Tibial nerve (tissue), 4 donors: ENCODE data around the gene TGIF1. TPM values are rescaled to one million over a fixed set of nuclear protein-coding genes. Genes with fewer than 3 reads are reported as not detected.
"Not testable (repeated sequence)": the region's sequence is repeated elsewhere in the genome, so short reads cannot be mapped to it uniquely, and the experiment has no call there.

Experiments used
- DNase-seq, 2 donors: peaks; one replicate each; pipeline ENCODE4 v3.0.0-alpha.2; 2019; ENCODE audit warnings: low spot score in 2 of 2
- H3K27ac ChIP-seq, 4 donors: fragments of 200-600 bp; sonication (generic) in 3 of 4; one replicate each; pipeline ENCODE4 v1.5.1; 2017 to 2019; ENCODE audit warnings: mild to moderate bottlenecking in 1 of 4
- H3K27me3 ChIP-seq, 2 donors: fragments of 200-600 bp; sonication (generic) in 1 of 2; one replicate each; pipeline versions ENCODE4 v1.5.1 to v1.6.0; 2017 to 2019
- H3K36me3 ChIP-seq, 3 donors: fragments of 200-600 bp; sonication (generic); one replicate each; pipeline ENCODE4 v1.5.1; 2018 to 2019
- H3K4me1 ChIP-seq, 4 donors: fragments of 200-600 bp; sonication (generic) in 3 of 4; one replicate each; pipeline ENCODE4 v1.5.1; 2017 to 2019
- H3K4me3 ChIP-seq, 4 donors: fragments of 200-600 bp; sonication (generic) in 3 of 4; one replicate each; pipeline ENCODE4 v1.5.1; 2017 to 2019; ENCODE audit warnings: mild to moderate bottlenecking in 1 of 4, moderate library complexity in 1 of 4
- H3K9me3 ChIP-seq, 4 donors: fragments of 200-600 bp; sonication (generic) in 3 of 4; one replicate each; pipeline ENCODE4 v1.5.1; 2017 to 2019
- CTCF ChIP-seq, 5 experiments: fragments of 200-600 bp in 3 of 5; fragments of 450-650 bp in 2 of 5; sonication (generic) in 3 of 5; IDR thresholded peaks; one replicate each; pipeline ENCODE4 v1.5.1; 2016 to 2019; ENCODE audit warnings: antibody characterized with exemption in 5 of 5, mild to moderate bottlenecking in 3 of 5, moderate library complexity in 2 of 5
- EP300 ChIP-seq, 2 donors: sonication (generic); formaldehyde crosslinking; IDR thresholded peaks; one replicate each; pipeline ENCODE4 v1.6.1; 2017; ENCODE audit warnings: antibody characterized with exemption in 2 of 2, mild to moderate bottlenecking in 1 of 2
- POLR2A ChIP-seq, 2 donors: fragments of 450-650 bp; IDR thresholded peaks; one replicate each; pipeline ENCODE4 v1.6.1; 2017; ENCODE audit warnings: antibody characterized with exemption in 2 of 2, mild to moderate bottlenecking in 2 of 2, moderate library complexity in 2 of 2
- WGBS, 2 donors: methylation state at CpG; one replicate each; pipeline ENCODE4 v1.1.5; 2018; 5-methylcytosine and 5-hydroxymethylcytosine counted together
- total RNA-seq, 4 donors: library from RNA; depleted of rRNA; stranded (reverse); fragments of >200 nt; gene quantifications; one replicate each; pipeline ENCODE4 v1.1.0, GENCODE V29; 2016

Gene TGIF1
- total RNA-seq, 4 donors from 2014 or later = 59.2 to 86.1 (median 70.1) TPM

GRCh38 chr18:3468066-3468705 is 18.2 kb downstream of the TGIF1 start:
- Histone ChIP-seq H3K4me1 (peaks cover 0 to 7% (median 0%) of the 10 kb centered on the region in 4 donors), H3K9me3 (no peaks in the 10 kb centered on the region), H3K27me3 (no peaks in the 10 kb centered on the region), H3K4me3 (no peak overlapping the region), H3K27ac (no peak overlapping the region), H3K36me3 (no peaks in the 10 kb centered on the region)
- TF ChIP-seq POLR2A (IDR thresholded peaks at IDR 0.05) (no peak), EP300 (IDR thresholded peaks at IDR 0.05) (no peak), CTCF (IDR thresholded peaks at IDR 0.05) (no peak)
- DNase-seq = no peak
- 94 to 96% methylated on average over 9 of the region's 9 CpGs for WGBS, 2 donors

GRCh38 chr18:3468833-3469232 is 18.9 kb downstream of the TGIF1 start:
- Histone ChIP-seq H3K4me3 (no peak overlapping the region), H3K27ac (no peak overlapping the region), H3K9me3 (no peaks in the 10 kb centered on the region), H3K27me3 (no peaks in the 10 kb centered on the region), H3K36me3 (no peaks in the 10 kb centered on the region), H3K4me1 (peaks cover 0 to 5% (median 0%) of the 10 kb centered on the region in 4 donors)
- DNase-seq = no peak
- no peak for TF ChIP-seq EP300 (IDR thresholded peaks at IDR 0.05)
- no peak for TF ChIP-seq POLR2A (IDR thresholded peaks at IDR 0.05)
- no peak for TF ChIP-seq CTCF (IDR thresholded peaks at IDR 0.05)
- WGBS, 2 donors = 73 to 76% methylated on average over 8 of the region's 8 CpGs

- no peak for DNase-seq
- WGBS, 2 donors = 86 to 94% methylated on average over 3 of the region's 3 CpGs
Measured at GRCh38 chr18:3471141-3471648, 21.2 kb downstream of the TGIF1 start.

GRCh38 chr18:3472121-3472520 is 22.1 kb downstream of the TGIF1 start:
- not testable (repeated sequence) for H3K9me3 ChIP-seq, H3K4me3 ChIP-seq, H3K36me3 ChIP-seq, H3K4me1 ChIP-seq, DNase-seq, H3K27ac ChIP-seq, H3K27me3 ChIP-seq
- WGBS, 2 donors = 88 to 92% methylated on average over 3 of the region's 3 CpGs

More at GRCh38 chr18:3471141-3471648, 21.2 kb downstream of the TGIF1 start:
- Histone ChIP-seq H3K27ac (no peak overlapping the region), H3K4me3 (no peak overlapping the region), H3K36me3 (no peaks in the 10 kb centered on the region), H3K27me3 (no peaks in the 10 kb centered on the region), H3K4me1 (peaks cover 0 to under 1% (median 0%) of the 10 kb centered on the region in 4 donors), H3K9me3 (peaks cover 0 to 8% (median 0%) of the 10 kb centered on the region in 4 donors)
- no peak for TF ChIP-seq POLR2A (IDR thresholded peaks at IDR 0.05)
- no peak for TF ChIP-seq EP300 (IDR thresholded peaks at IDR 0.05)
- TF ChIP-seq CTCF (IDR thresholded peaks at IDR 0.05) = no peak

- TF ChIP-seq POLR2A (IDR thresholded peaks at IDR 0.05) (no peak), CTCF (IDR thresholded peaks at IDR 0.05) (no peak), EP300 (IDR thresholded peaks at IDR 0.05) (no peak)
- Histone ChIP-seq H3K4me1 (no peaks in the 10 kb centered on the region), H3K27me3 (no peaks in the 10 kb centered on the region), H3K36me3 (no peaks in the 10 kb centered on the region), H3K9me3 (peaks cover 0 to 8% (median 0%) of the 10 kb centered on the region in 4 donors), H3K27ac (no peak overlapping the region), H3K4me3 (no peak overlapping the region)
- no peak for DNase-seq
- 82 to 85% methylated on average over 18 of the region's 18 CpGs for WGBS, 2 donors
Measured at GRCh38 chr18:3472681-3473544, 22.9 kb downstream of the TGIF1 start.
